Lower leg skin (tissue), 3 donors: Measurements from ENCODE around the gene TRUB2.

Source experiments
- CTCF ChIP-seq, 3 donors: fragments of 450-650 bp; IDR thresholded peaks; one replicate each; pipeline ENCODE4 v1.5.1; 2016; ENCODE audit warnings: antibody characterized with exemption in 3 of 3, mild to moderate bottlenecking in 3 of 3, moderate library complexity in 2 of 3
- POLR2A ChIP-seq, 2 donors: fragments of 450-650 bp; IDR thresholded peaks; one replicate each; pipeline ENCODE4 v1.6.1; 2016 to 2017; ENCODE audit warnings: antibody characterized with exemption in 2 of 2, mild to moderate bottlenecking in 1 of 2, moderate library complexity in 1 of 2

- no peak for TF ChIP-seq CTCF (IDR thresholded peaks at IDR 0.05)
- no peak for TF ChIP-seq POLR2A (IDR thresholded peaks at IDR 0.05)
Measured at GRCh38 chr9:128343855-128344254, 21.6 kb upstream of the TRUB2 start.
